ENCODE data around the gene RSRP1. TPM values are rescaled to one million over a fixed set of nuclear protein-coding genes. Genes with fewer than 3 reads are reported as not detected.

Gene RSRP1
- total and polyA plus RNA-seq, 3 experiments from 2014 or later, result 47.5 to 124 (median 116) TPM

DNA sequence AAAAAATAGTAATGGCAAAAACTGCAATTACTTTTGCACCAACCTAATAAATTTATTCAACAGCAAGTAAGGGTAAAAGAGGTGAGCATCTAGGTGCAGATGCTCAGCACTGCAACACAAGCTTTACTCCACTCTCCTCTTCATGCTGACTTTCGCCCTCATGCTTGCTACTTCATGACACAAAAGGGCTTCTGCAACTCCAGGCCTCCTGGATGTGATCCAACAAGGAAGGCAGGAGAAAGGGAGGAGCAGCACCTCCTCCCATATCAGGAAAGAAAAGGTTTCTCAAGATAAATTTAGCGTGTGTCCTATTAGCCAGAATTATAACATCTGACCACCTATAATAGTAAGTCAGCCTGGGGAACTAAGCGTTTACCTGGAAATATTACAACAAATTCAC is 26.6 kb downstream of the RSRP1 start:
- Mint-ChIP-seq H3K27ac (no peak overlapping the region), H3K4me3 (no peak overlapping the region), H3K27me3 (no peaks in the 10 kb centered on the region), H3K9me3 (no peaks in the 10 kb centered on the region), H3K36me3 (peaks cover 2 to 48% (median 18%) of the 10 kb centered on the region in 3 donors), H3K4me1 (peaks cover 0 to 3% (median 2%) of the 10 kb centered on the region in 3 donors)
- Histone ChIP-seq H3K27ac (ENCODE audit: low read depth, low read length) (no peak overlapping the region), H3K27me3 (ENCODE audit: insufficient read depth, low read length, poor library complexity, severe bottlenecking) (no peaks in the 10 kb centered on the region), H3K4me3 (ENCODE audit: low read length) (no peak overlapping the region), H3K4me1 (ENCODE audit: insufficient read depth, low read length) (no peaks in the 10 kb centered on the region), H3K9me3 (ENCODE audit: low read length) (no peaks in the 10 kb centered on the region), H3K36me3 (ENCODE audit: insufficient read depth, low read length) (peaks cover 29% of the 10 kb centered on the region)
- ChIA-PET POLR2A (no interaction called here), CTCF (no interaction called here)
- no peak for DNase-seq

DNA sequence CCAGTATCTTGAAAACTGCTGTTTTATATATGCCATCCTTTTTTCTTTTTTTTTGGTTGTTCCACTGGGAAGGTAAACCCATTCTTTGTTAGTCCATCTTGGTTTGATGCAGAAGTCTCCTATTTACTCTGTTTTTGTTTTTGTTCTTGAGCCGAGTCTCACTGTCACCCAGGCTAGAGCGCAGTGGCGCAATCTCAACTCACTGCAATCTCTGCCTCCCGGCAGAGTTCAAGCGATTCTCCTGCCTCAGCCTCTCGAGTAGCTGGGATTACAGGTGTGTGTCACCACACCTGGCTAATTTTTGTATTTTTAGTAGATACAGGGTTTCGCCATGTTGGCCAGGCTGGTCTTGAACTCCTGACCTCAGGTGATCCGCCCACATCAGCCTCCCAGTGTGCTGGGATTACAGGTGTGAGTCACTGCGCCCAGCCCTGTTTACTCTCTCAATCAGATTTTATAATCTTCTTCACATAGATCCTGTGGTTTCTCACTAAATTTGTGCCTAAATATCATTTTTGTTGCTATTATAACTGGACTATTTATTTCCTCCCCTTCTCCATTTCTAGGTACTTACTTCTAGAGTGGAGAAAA is 27.5 kb downstream of the RSRP1 start:
- ChIA-PET POLR2A (no interaction called here), CTCF (no interaction called here)
- peaks cover 0 to 3% (median 3%) of the 10 kb centered on the region in 3 donors for H3K4me1 Mint-ChIP-seq
- peaks cover 27% of the 10 kb centered on the region for H3K36me3 ChIP-seq (ENCODE audit: insufficient read depth, low read length)
- H3K9me3 Mint-ChIP-seq, result no peaks in the 10 kb centered on the region
- no peak overlapping the region for H3K4me3 ChIP-seq (ENCODE audit: low read length)
- H3K27ac Mint-ChIP-seq, result peak overlapping the region in 4 of 8 donors; percentile 40 to 84 (median 60)
- no peaks in the 10 kb centered on the region for H3K27me3 Mint-ChIP-seq
- H3K4me3 Mint-ChIP-seq, result no peak overlapping the region
- no peaks in the 10 kb centered on the region for H3K9me3 ChIP-seq (ENCODE audit: low read length)
- no peak for DNase-seq
- no peaks in the 10 kb centered on the region for H3K4me1 ChIP-seq (ENCODE audit: insufficient read depth, low read length)
- no peaks in the 10 kb centered on the region for H3K27me3 ChIP-seq (ENCODE audit: insufficient read depth, low read length, poor library complexity, severe bottlenecking)
- H3K27ac ChIP-seq (ENCODE audit: low read depth, low read length), result no peak overlapping the region
- peaks cover 2 to 45% (median 18%) of the 10 kb centered on the region in 3 donors for H3K36me3 Mint-ChIP-seq

DNA sequence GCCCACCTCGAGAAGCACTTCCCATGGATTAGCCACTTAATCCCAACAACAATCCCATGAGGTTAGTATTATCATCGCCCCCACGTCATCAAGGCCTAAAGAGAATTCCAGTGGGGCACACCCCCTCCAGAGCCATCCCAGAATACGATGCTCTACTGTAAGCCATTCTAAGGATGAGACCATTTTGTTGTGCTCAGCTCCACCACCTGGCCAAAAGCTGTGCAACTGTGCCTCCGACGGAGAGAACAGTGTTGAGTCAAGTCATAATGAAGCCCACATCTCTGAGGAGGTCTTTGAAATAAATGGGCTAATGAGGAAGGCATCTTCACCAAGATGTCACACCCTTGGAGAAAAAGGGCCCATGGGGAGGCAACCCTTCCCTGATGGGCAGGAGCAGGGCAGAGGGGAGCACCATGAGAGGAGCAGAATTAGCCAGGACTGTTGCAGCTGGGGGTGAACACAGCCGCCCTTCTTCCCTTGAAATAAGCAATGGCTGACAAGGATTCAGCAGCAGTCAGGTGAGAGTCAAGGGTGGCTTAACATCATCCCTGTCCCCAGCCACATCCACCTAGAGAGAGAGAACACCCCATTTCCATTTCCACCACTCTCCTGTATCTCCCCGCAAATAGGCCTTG is 29.5 kb downstream of the RSRP1 start:
- Mint-ChIP-seq H3K4me3 (no peak overlapping the region), H3K27me3 (no peaks in the 10 kb centered on the region), H3K36me3 (peaks cover 2 to 30% (median 14%) of the 10 kb centered on the region in 3 donors), H3K27ac (peak overlapping the region in 3 of 8 donors; percentile 25 to 48 (median 27)), H3K9me3 (no peaks in the 10 kb centered on the region), H3K4me1 (peaks cover 0 to 3% (median 3%) of the 10 kb centered on the region in 3 donors)
- no peak overlapping the region for H3K27ac ChIP-seq (ENCODE audit: low read depth, low read length)
- peaks cover 13% of the 10 kb centered on the region for H3K36me3 ChIP-seq (ENCODE audit: insufficient read depth, low read length)
- DNase-seq, result no peak
- CTCF ChIA-PET, result no interaction called here
- H3K4me3 ChIP-seq (ENCODE audit: low read length), result no peak overlapping the region
- H3K4me1 ChIP-seq (ENCODE audit: insufficient read depth, low read length), result no peaks in the 10 kb centered on the region
- H3K9me3 ChIP-seq (ENCODE audit: low read length), result no peaks in the 10 kb centered on the region
- H3K27me3 ChIP-seq (ENCODE audit: insufficient read depth, low read length, poor library complexity, severe bottlenecking), result no peaks in the 10 kb centered on the region
- POLR2A ChIA-PET, result no interaction called here

DNA sequence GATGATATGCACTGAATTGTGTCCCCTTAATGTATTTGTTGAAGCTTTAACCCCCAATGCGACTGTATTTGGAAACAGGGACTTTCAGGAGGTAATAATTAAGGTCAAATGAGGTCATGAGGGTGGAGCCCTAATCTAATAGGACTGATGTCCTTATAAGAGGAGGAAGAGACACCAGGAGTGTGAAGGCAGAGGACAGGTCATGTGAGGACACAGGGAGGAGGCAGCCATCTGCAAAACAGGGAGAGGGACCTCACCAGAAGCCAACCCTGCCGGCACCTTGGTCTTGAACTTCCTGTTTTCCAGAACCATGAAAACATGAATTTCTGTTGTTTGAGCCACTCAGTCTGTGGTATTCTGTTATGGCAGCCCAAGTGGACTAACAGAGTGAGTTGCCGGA is 30.2 kb downstream of the RSRP1 start:
- Histone ChIP-seq H3K27ac (ENCODE audit: low read depth, low read length) (no peak overlapping the region), H3K27me3 (ENCODE audit: insufficient read depth, low read length, poor library complexity, severe bottlenecking) (no peaks in the 10 kb centered on the region), H3K4me1 (ENCODE audit: insufficient read depth, low read length) (no peaks in the 10 kb centered on the region), H3K4me3 (ENCODE audit: low read length) (no peak overlapping the region), H3K9me3 (ENCODE audit: low read length) (no peaks in the 10 kb centered on the region), H3K36me3 (ENCODE audit: insufficient read depth, low read length) (peaks cover 8% of the 10 kb centered on the region)
- H3K27me3 Mint-ChIP-seq, result no peaks in the 10 kb centered on the region
- CTCF ChIA-PET, result no interaction called here
- H3K36me3 Mint-ChIP-seq, result peaks cover 0 to 23% (median 8%) of the 10 kb centered on the region in 3 donors
- H3K4me1 Mint-ChIP-seq, result peaks cover 0 to 3% (median 3%) of the 10 kb centered on the region in 3 donors
- POLR2A ChIA-PET, result no interaction called here
- no peak for DNase-seq
- no peaks in the 10 kb centered on the region for H3K9me3 Mint-ChIP-seq
- peak overlapping the region in 1 of 8 donors; percentile 51 for H3K27ac Mint-ChIP-seq
- H3K4me3 Mint-ChIP-seq, result no peak overlapping the region

DNA sequence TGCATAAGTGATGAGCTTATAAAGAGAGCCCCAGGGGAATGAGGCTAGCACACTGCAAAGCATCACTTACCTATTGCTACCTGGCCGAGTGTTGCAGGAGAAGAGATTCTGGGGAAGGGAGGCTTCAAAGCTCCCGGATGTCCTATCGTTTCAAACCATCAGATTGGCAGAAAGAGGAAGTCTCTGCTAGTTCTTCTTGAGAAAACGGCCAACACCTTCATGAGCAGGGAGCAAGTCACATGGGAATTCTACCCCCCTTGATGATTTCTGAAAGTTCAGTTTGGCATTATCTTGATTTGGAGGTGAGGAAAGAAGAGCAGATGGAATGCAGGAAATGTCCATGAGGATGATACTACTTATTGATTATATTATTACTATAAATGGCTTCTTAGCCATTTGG is 31.1 kb downstream of the RSRP1 start:
- Mint-ChIP-seq H3K9me3 (no peaks in the 10 kb centered on the region), H3K27ac (no peak overlapping the region), H3K27me3 (peaks cover 2% of the 10 kb centered on the region in 2 donors), H3K4me1 (peaks cover 0 to 3% (median 3%) of the 10 kb centered on the region in 3 donors), H3K36me3 (peaks cover 0 to 14% (median 4%) of the 10 kb centered on the region in 3 donors), H3K4me3 (no peak overlapping the region)
- Histone ChIP-seq H3K27ac (ENCODE audit: low read depth, low read length) (no peak overlapping the region), H3K4me3 (ENCODE audit: low read length) (no peak overlapping the region), H3K4me1 (ENCODE audit: insufficient read depth, low read length) (no peaks in the 10 kb centered on the region), H3K36me3 (ENCODE audit: insufficient read depth, low read length) (no peaks in the 10 kb centered on the region), H3K9me3 (ENCODE audit: low read length) (no peaks in the 10 kb centered on the region), H3K27me3 (ENCODE audit: insufficient read depth, low read length, poor library complexity, severe bottlenecking) (no peaks in the 10 kb centered on the region)
- DNase-seq, result no peak
- ChIA-PET CTCF (interaction anchor here (1.0 kb wide), 1 partner anchor 368 kb away, joined by 3 read pairs; no protein-coding TSS in a partner anchor), POLR2A (interaction anchor here (1.1 kb wide), 1 partner anchor 16 kb away, joined by 3 read pairs; the partner anchor contains the start of gene SYF2)

DNA sequence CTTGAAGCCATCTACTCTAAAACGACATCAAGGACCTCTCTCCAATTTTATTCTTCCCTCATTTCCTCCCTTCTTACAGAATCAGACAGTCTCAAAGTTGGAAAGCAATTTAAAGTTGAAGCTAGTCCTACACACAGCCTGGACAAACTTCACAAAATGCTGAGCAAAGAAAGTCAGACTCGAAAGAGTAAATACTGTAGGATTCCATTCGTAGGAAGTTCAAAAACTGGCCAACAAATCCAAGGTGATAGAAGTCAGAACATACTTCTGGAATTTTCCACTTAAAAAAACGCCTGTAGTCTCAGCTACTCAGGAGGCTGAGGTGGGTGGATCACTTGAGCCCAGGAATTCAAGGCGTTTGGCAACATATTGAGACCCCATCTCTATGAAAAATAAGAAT is 34.5 kb downstream of the RSRP1 start:
- no peaks in the 10 kb centered on the region for H3K36me3 ChIP-seq (ENCODE audit: insufficient read depth, low read length)
- Mint-ChIP-seq H3K9me3 (no peaks in the 10 kb centered on the region), H3K27me3 (peaks cover 8 to 22% of the 10 kb centered on the region in 2 donors), H3K27ac (no peak overlapping the region), H3K4me3 (no peak overlapping the region), H3K36me3 (no peaks in the 10 kb centered on the region), H3K4me1 (peaks cover 0 to 3% (median 3%) of the 10 kb centered on the region in 3 donors)
- CTCF ChIA-PET, result no interaction called here
- POLR2A ChIA-PET, result no interaction called here
- H3K9me3 ChIP-seq (ENCODE audit: low read length), result no peaks in the 10 kb centered on the region
- H3K27me3 ChIP-seq (ENCODE audit: insufficient read depth, low read length, poor library complexity, severe bottlenecking), result no peaks in the 10 kb centered on the region
- no peak overlapping the region for H3K27ac ChIP-seq (ENCODE audit: low read depth, low read length)
- H3K4me1 ChIP-seq (ENCODE audit: insufficient read depth, low read length), result no peaks in the 10 kb centered on the region
- no peak for DNase-seq
- H3K4me3 ChIP-seq (ENCODE audit: low read length), result no peak overlapping the region

DNA sequence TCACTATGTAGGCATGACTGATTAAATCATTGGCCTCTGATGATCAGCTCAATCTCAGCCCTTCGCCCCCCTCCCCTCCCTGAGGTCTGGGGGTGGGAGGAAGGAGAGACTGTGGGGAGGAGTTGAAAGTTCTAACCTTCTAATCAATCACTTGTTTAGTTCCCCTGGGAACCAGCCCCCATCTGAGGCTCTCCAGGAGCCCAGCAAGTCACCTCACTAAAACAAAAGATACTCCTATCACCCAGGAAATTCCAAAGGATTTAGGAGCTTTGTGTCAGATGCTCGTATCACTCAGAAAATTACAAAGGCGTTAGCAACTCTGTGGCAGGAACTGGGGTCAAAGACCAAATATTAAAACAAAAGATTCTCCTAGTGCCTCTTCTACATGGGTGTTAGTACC is 36.5 kb downstream of the RSRP1 start:
- Histone ChIP-seq H3K4me3 (ENCODE audit: low read length) (no peak overlapping the region), H3K9me3 (ENCODE audit: low read length) (no peaks in the 10 kb centered on the region), H3K27ac (ENCODE audit: low read depth, low read length) (no peak overlapping the region), H3K4me1 (ENCODE audit: insufficient read depth, low read length) (no peaks in the 10 kb centered on the region), H3K27me3 (ENCODE audit: insufficient read depth, low read length, poor library complexity, severe bottlenecking) (peaks cover under 1% of the 10 kb centered on the region), H3K36me3 (ENCODE audit: insufficient read depth, low read length) (no peaks in the 10 kb centered on the region)
- Mint-ChIP-seq H3K36me3 (no peaks in the 10 kb centered on the region), H3K9me3 (no peaks in the 10 kb centered on the region), H3K27me3 (peaks cover 8 to 26% of the 10 kb centered on the region in 2 donors), H3K4me3 (no peak overlapping the region), H3K4me1 (peaks cover 0 to 1% (median 0%) of the 10 kb centered on the region in 3 donors), H3K27ac (no peak overlapping the region)
- ChIA-PET CTCF (no interaction called here), POLR2A (no interaction called here)
- DNase-seq, result no peak

DNA sequence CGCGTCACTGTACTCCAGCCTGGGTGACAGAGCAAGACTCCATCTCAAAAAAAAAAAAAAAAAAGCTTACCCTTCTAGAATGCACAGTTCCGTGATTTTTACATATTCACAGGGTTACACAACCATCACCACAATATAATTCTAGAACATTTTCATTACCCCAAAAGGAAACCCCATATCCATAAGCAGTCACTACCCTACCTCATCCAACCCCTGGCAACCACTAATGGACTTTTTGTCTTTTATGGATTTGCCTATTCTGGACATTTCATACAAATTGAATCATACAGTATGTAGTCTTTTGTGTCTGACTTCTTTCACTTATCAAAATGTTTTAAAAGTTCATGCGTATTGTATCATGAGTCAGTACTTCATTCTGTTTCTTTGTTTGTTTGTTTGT is 37.7 kb downstream of the RSRP1 start:
- Mint-ChIP-seq H3K9me3 (no peaks in the 10 kb centered on the region), H3K27me3 (peaks cover 8 to 29% of the 10 kb centered on the region in 2 donors), H3K36me3 (no peaks in the 10 kb centered on the region), H3K4me3 (no peak overlapping the region), H3K27ac (no peak overlapping the region), H3K4me1 (peaks cover 0 to 3% (median 0%) of the 10 kb centered on the region in 3 donors)
- H3K4me3 ChIP-seq (ENCODE audit: low read length), result no peak overlapping the region
- no peaks in the 10 kb centered on the region for H3K9me3 ChIP-seq (ENCODE audit: low read length)
- ChIA-PET POLR2A (no interaction called here), CTCF (interaction anchor here (0.7 kb wide), 1 partner anchor 299 kb away, joined by 4 read pairs; no protein-coding TSS in a partner anchor)
- H3K4me1 ChIP-seq (ENCODE audit: insufficient read depth, low read length), result no peaks in the 10 kb centered on the region
- H3K36me3 ChIP-seq (ENCODE audit: insufficient read depth, low read length), result no peaks in the 10 kb centered on the region
- H3K27ac ChIP-seq (ENCODE audit: low read depth, low read length), result no peak overlapping the region
- H3K27me3 ChIP-seq (ENCODE audit: insufficient read depth, low read length, poor library complexity, severe bottlenecking), result peaks cover 4% of the 10 kb centered on the region
- DNase-seq, result no peak

All from CD8-positive, alpha-beta memory T cell (primary cell).